Caco-2 (cell line): ENCODE data around the gene ZNF438. TPM values are rescaled to one million over a fixed set of nuclear protein-coding genes. Genes with fewer than 3 reads are reported as not detected.

Experiments
- BruUV-seq: library from RNA; stranded (reverse); fragments of 400-500 nt; replicated peaks from 2 replicates; lab custom pipeline; 2021; lab: Mats Ljungman, UMichigan
- CTCF ChIA-PET: fragments of 300-600 bp; sonication (Branson Sonifier 250); formaldehyde crosslinking; loops from one replicate; lab custom pipeline; 2022; ENCODE audit warnings: antibody characterized with exemption; lab: Charles Lee
- POLR2A ChIA-PET: fragments of 300-600 bp; sonication (Branson Sonifier 250); formaldehyde crosslinking; loops from one replicate; lab custom pipeline; 2022; ENCODE audit warnings: antibody characterized with exemption; lab: Charles Lee
- DNase-seq, 2 experiments: peaks; one replicate each; pipeline versions ENCODE4 v3.0.0 to v3.0.0-alpha.2; 2020 to 2022
- H3K27me3 ChIP-seq: replicated peaks from 2 replicates; pipeline ENCODE4 v1.6.0; 2011; ENCODE audit warnings: low read length; ENCODE audit not compliant: control insufficient read depth, insufficient read depth
- H3K36me3 ChIP-seq: 2 replicates; pipeline ENCODE4 v1.5.1; 2011; ENCODE audit warnings: low read length; ENCODE audit not compliant: control insufficient read depth, insufficient read depth
- H3K4me1 ChIP-seq: fragments of 250-450 bp; sonication (Bioruptor Pico); 2 replicates; pipeline ENCODE4 v1.5.1; 2020; ENCODE audit warnings: mild to moderate bottlenecking
- H3K4me3 ChIP-seq: 2 replicates; pipeline ENCODE4 v1.5.1; 2011; ENCODE audit warnings: low read depth, mild to moderate bottlenecking, control low read depth, low read length
- H3K9me3 ChIP-seq: fragments of 250-450 bp; sonication (Bioruptor Pico); 2 replicates; pipeline ENCODE4 v1.5.1; 2020; ENCODE audit warnings: mild to moderate bottlenecking, moderate library complexity
- H3K27ac Mint-ChIP-seq: one replicate; pipeline ENCODE4 v1.8.0; 2022; ENCODE audit warnings: mixed read lengths; ENCODE audit not compliant: unreplicated experiment
- H3K27me3 Mint-ChIP-seq: one replicate; pipeline ENCODE4 v1.8.0; 2022; ENCODE audit warnings: mixed read lengths; ENCODE audit not compliant: insufficient read depth, unreplicated experiment
- H3K36me3 Mint-ChIP-seq: one replicate; pipeline ENCODE4 v1.8.0; 2022; ENCODE audit warnings: mild to moderate bottlenecking, mixed read lengths; ENCODE audit not compliant: insufficient read depth, unreplicated experiment
- H3K4me1 Mint-ChIP-seq: one replicate; pipeline ENCODE4 v1.8.0; 2022; ENCODE audit warnings: low read depth, mixed read lengths; ENCODE audit not compliant: unreplicated experiment
- H3K4me3 Mint-ChIP-seq: one replicate; pipeline ENCODE4 v1.8.0; 2022; ENCODE audit warnings: mild to moderate bottlenecking, moderate library complexity, mixed read lengths; ENCODE audit not compliant: unreplicated experiment
- H3K9me3 Mint-ChIP-seq: one replicate; pipeline ENCODE4 v1.8.0; 2022; ENCODE audit warnings: mixed read lengths; ENCODE audit not compliant: unreplicated experiment
- intact Hi-C: fragments of 100-400 bp; cut with micrococcal nuclease; formaldehyde crosslinking; loops from one replicate; pipeline ENCODE4 v1.10.0; 2022; ENCODE audit not compliant: unreplicated experiment
- total RNA-seq: library from RNA; stranded (reverse); gene quantifications from 2 replicates; pipeline ENCODE4 v1.2.3, GENCODE V29; 2022
- TF ChIP-seq, protein P1 (sequence below), 2 experiments: fragments of 200-600 bp in 1 of 2; IDR thresholded peaks; 1 replicate in 1 of 2; 2 replicates in 1 of 2; pipeline versions ENCODE4 v1.5.1 to v1.8.0; 2011 to 2022; ENCODE audit warnings: antibody characterized with exemption in 1 of 2, control low read depth in 1 of 2, inconsistent platforms in 1 of 2, low read depth in 1 of 2, low read length in 1 of 2, mild to moderate bottlenecking in 1 of 2, moderate library complexity in 1 of 2; ENCODE audit not compliant: insufficient read depth in 1 of 2, severe bottlenecking in 1 of 2, unreplicated experiment in 1 of 2

ZNF438 gene
- total RNA-seq, 1 experiment from 2014 or later: 1.00 TPM

DNA sequence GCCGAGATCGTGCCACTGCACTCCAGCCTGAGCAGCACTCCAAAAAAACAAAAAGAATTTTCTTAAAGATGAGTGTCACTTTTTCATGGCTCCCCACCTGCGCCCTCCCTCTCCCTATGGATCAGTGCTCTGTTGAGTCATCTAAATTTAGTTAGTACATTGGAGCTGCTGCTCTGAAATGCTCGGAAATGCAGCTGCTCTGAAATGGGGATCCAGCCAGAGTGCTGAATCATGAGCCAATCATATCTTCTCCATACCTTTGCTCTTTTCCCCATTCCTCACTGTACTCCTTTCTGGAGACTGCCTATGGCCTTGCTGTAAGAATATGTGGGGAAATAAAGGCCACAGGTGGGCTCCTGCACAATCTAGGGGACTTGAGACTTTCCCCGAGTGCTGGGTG is 188.8 kb downstream of the ZNF438 start:
- Histone ChIP-seq H3K4me3 (no peak overlapping the region), H3K9me3 (no peaks in the 10 kb centered on the region), H3K4me1 (no peaks in the 10 kb centered on the region), H3K27me3 (no peaks in the 10 kb centered on the region), H3K36me3 (no peaks in the 10 kb centered on the region)
- Mint-ChIP-seq H3K4me3 (no peak overlapping the region), H3K4me1 (no peaks in the 10 kb centered on the region), H3K27ac (no peak overlapping the region), H3K36me3 (no peaks in the 10 kb centered on the region), H3K27me3 (peaks cover 10% of the 10 kb centered on the region), H3K9me3 (no peaks in the 10 kb centered on the region)
- no peak for DNase-seq
- TF ChIP-seq, protein P1, sequence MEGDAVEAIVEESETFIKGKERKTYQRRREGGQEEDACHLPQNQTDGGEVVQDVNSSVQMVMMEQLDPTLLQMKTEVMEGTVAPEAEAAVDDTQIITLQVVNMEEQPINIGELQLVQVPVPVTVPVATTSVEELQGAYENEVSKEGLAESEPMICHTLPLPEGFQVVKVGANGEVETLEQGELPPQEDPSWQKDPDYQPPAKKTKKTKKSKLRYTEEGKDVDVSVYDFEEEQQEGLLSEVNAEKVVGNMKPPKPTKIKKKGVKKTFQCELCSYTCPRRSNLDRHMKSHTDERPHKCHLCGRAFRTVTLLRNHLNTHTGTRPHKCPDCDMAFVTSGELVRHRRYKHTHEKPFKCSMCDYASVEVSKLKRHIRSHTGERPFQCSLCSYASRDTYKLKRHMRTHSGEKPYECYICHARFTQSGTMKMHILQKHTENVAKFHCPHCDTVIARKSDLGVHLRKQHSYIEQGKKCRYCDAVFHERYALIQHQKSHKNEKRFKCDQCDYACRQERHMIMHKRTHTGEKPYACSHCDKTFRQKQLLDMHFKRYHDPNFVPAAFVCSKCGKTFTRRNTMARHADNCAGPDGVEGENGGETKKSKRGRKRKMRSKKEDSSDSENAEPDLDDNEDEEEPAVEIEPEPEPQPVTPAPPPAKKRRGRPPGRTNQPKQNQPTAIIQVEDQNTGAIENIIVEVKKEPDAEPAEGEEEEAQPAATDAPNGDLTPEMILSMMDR (IDR thresholded peaks at IDR 0.05; ENCODE audit: insufficient read depth in 1 of 2, low read depth in 1 of 2, low read length in 1 of 2, severe bottlenecking in 1 of 2, unreplicated experiment in 1 of 2): no peak
- intact Hi-C loops: no loop called here
- no TSS peak for BruUV-seq
- POLR2A ChIA-PET: no interaction called here
- CTCF ChIA-PET: no interaction called here

DNA sequence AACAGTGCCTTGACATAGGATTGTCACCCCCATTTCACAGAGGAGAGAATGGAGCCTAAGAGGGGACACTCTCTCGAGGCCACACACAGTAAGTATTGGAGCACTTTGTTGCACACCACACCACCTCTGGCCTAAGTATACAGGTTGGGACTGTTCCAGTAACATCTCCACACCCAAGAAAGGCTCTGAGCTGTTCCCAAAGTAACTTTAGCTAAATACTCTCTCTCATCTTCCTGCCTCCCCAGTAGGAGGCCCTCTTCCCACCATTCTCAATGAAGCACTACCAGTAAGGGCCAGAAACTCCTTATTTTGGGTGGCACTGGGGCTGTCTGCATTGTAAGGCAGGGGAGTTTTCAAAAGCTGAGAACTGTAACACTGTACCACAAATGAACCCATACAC is 189.5 kb downstream of the ZNF438 start:
- no peaks in the 10 kb centered on the region for H3K9me3 ChIP-seq
- H3K27ac Mint-ChIP-seq: no peak overlapping the region
- H3K9me3 Mint-ChIP-seq: no peaks in the 10 kb centered on the region
- ChIA-PET CTCF (no interaction called here), POLR2A (no interaction called here)
- H3K36me3 Mint-ChIP-seq: no peaks in the 10 kb centered on the region
- peaks cover 11% of the 10 kb centered on the region for H3K27me3 Mint-ChIP-seq
- no peaks in the 10 kb centered on the region for H3K27me3 ChIP-seq
- intact Hi-C loops: no loop called here
- no peak overlapping the region for H3K4me3 ChIP-seq
- no peaks in the 10 kb centered on the region for H3K4me1 Mint-ChIP-seq
- H3K36me3 ChIP-seq: no peaks in the 10 kb centered on the region
- no peaks in the 10 kb centered on the region for H3K4me1 ChIP-seq
- TF ChIP-seq, protein P1 (IDR thresholded peaks at IDR 0.05; ENCODE audit: insufficient read depth in 1 of 2, low read depth in 1 of 2, low read length in 1 of 2, severe bottlenecking in 1 of 2, unreplicated experiment in 1 of 2): no peak
- H3K4me3 Mint-ChIP-seq: no peak overlapping the region
- BruUV-seq: no TSS peak
- DNase-seq: no peak

DNA sequence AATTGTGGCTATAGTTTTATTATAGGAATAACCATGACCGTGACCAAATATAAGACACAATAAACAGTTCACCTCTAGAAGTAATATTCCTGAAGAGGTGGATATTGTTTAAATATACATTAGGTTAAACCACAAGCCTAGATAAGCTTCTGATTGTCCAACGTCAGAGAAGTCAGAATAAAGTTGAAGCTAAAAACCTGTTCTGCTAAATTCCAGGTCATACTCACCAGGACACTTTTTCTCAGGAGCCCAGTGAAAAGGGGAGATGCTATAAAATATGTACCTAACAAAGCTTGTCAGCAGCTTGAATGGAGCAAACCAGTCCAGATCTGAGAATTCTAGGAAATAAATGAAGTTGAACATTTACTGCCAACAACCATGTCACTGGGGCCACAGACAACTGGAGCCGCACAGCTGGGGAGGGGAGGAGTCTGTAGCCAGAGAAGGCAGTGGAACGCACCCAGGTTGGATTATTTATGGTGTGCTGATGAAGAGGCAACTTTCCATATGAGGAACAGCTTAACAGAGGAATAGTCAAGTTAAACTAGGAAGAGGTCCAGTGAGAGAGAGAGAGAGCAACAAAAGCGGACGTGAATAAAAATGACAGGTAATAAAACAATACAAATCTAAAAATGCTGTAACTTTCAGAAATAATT is 191.1 kb downstream of the ZNF438 start:
- H3K4me3 Mint-ChIP-seq: no peak overlapping the region
- DNase-seq: no peak
- Histone ChIP-seq H3K4me1 (no peaks in the 10 kb centered on the region), H3K4me3 (no peak overlapping the region), H3K27me3 (no peaks in the 10 kb centered on the region), H3K36me3 (no peaks in the 10 kb centered on the region), H3K9me3 (no peaks in the 10 kb centered on the region)
- no peak overlapping the region for H3K27ac Mint-ChIP-seq
- ChIA-PET CTCF (no interaction called here), POLR2A (no interaction called here)
- no peaks in the 10 kb centered on the region for H3K9me3 Mint-ChIP-seq
- H3K27me3 Mint-ChIP-seq: peaks cover 10% of the 10 kb centered on the region
- no peaks in the 10 kb centered on the region for H3K36me3 Mint-ChIP-seq
- no peaks in the 10 kb centered on the region for H3K4me1 Mint-ChIP-seq
- BruUV-seq: no TSS peak
- TF ChIP-seq, protein P1 (IDR thresholded peaks at IDR 0.05; ENCODE audit: insufficient read depth in 1 of 2, low read depth in 1 of 2, low read length in 1 of 2, severe bottlenecking in 1 of 2, unreplicated experiment in 1 of 2): no peak
- intact Hi-C loops: no loop called here
